Stimulated activated CD8-positive, alpha-beta memory T cell treated with anti-CD3 and anti-CD28 coated beads, Interleukin-15, amount 100 ng/mL, for 1 hour (primary cell): ENCODE data around the gene IRAG1.
A peak's percentile ranks its signal among the peaks of the same experiment; 100 is the strongest.

Experiments used
- DNase-seq: peaks from one replicate; pipeline ENCODE4 v3.0.0-alpha.2; 2020; ENCODE audit warnings: low read depth

Gene IRAG1, protein sequence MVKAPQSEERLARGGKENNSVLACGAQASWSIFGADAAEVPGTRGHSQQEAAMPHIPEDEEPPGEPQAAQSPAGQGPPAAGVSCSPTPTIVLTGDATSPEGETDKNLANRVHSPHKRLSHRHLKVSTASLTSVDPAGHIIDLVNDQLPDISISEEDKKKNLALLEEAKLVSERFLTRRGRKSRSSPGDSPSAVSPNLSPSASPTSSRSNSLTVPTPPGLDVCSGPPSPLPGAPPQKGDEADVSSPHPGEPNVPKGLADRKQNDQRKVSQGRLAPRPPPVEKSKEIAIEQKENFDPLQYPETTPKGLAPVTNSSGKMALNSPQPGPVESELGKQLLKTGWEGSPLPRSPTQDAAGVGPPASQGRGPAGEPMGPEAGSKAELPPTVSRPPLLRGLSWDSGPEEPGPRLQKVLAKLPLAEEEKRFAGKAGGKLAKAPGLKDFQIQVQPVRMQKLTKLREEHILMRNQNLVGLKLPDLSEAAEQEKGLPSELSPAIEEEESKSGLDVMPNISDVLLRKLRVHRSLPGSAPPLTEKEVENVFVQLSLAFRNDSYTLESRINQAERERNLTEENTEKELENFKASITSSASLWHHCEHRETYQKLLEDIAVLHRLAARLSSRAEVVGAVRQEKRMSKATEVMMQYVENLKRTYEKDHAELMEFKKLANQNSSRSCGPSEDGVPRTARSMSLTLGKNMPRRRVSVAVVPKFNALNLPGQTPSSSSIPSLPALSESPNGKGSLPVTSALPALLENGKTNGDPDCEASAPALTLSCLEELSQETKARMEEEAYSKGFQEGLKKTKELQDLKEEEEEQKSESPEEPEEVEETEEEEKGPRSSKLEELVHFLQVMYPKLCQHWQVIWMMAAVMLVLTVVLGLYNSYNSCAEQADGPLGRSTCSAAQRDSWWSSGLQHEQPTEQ

DNA sequence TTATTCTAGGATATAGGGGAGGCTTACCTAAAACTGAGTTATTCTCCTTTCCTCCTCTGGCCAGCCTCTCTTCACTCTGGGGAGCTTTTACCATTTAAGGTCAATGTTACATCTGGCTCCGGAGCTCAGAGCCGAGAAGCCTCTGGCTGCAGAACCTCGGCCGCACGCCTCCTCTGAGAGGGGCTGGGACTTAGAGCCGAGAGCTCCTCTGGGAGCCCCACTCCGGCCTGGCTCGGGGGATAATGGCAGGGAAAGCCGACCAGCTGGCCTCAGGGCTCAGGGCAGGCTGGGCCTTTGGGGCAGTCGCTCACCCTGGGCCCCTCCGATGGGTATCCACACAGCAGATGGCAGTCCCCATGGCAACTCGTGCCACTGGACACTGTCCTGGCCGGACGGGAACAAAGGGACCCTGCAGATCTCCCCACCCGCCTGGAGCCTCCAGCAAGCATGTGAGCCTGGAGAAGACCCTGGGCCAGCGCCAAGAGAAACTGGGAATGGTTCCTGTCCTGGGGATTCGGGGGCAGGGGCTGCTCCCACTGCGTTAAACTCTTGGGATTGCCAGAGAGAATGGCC is at the start of gene IRAG1:
Gene IRAG1, minus strand, starts transcription at position 247 of the 573 bp plus-strand sequence. Its CDS starts 153 bp downstream, at position 94.
- DNase-seq, result no peak

DNA sequence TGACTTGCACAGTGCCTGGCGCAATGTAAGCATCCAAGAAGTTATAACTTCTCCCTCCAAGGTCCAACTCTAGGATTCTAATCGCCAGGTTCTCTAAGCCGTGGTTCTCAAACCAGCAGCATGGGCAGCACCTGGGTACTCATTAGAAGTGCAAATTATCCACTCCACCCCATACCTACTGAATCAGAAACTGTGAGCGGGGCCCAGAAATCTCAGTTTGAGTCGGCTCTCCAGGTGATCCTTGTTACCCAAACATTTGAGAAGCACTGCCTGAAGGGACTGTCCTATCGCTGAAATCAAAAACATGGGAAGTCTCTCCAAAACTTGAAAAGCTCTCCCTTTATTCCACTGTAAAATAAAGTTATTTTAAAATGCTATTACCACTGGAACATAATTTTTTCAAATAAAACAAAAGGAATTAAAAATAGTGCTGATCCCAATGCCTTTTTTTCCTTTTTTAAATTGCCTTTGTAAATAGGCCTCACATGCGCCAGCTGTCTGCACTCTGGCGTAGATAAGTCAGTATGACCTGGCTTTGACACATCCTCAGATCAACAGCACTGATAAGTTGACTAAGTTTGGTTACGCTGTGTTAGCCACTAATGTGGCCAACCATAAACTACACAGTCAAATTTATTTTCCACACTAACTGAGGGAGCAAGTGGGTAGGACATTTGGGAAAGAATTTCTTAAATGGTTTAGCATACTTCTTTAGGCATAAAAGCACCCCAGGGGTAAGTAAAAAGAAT is 49.1 kb upstream of the IRAG1 start:
- DNase-seq, result no peak

DNA sequence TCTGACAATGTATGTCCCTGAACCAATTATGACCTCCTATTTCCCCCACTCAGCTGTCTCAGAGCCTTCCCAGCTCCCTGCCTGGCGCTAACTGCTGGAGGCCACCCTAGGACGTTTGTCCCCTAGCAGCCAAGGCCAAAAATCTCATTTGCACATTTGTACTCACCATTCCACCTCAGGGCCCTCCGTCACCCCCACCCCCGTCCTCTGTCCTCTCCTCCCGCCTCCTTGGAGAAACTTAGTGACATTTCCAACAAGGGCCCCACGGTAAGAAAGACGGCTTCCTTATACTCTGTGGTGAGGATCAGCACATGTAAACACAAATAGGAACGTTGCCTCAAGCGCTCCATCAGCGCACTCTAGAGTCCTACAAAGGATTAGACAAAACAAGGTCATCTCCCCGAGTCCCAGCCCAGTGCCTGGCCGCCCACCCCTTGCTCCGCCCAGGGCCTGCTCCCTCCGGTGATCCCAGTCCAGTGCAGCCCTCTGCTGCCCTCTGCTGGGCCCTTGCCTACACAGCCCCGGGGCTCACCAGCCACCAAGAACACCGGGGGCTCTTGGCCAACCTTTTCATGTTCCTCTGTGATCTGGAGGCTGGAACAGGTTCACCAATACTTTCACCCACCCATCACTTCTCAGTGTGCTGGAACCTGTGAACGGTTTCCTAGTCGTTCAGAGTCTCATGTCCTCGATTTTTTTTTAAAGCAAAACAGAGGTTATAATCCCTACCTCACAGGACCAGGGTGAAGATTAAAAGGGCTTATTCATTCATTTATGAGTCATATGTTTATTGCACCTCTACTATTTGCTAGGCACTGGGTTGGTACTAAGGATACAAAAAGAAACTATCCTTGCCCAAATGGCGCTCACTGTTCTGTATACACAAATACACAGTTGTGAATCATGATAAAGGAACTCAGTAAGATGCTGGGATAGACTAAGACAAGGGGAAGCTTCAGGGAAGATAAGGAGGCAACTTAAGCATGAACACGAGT is 42.2 kb upstream of the IRAG1 start:
- peak; percentile 79 for DNase-seq

DNA sequence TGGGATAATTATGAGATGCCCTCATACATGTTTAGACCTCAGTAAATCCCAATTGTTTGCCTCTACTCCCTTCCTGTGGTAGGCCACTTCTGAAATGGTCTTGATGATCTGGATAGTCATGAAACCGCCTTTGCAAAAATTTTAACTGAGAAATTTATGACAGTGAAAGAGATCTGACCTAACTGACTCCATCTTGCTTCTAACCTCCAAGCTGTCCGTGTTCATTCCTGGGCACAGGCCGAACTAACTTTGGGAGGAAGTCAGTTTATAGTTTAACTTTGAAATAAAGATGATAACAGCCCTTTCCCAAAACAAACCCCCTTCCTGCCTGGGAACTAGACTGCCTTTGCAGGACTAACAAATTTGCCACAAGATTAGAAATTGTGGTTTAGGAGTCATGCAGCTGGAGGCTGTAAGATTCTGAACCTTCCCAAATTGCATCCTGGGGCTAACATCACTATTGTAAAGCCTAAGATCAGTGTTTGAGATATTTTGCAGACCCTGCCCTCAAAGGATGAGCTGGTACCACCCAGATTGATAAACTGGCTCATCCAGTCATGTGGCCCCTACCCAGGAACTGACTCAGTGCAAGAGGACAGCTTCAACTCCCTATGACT is 37.6 kb upstream of the IRAG1 start:
- no peak for DNase-seq

DNA sequence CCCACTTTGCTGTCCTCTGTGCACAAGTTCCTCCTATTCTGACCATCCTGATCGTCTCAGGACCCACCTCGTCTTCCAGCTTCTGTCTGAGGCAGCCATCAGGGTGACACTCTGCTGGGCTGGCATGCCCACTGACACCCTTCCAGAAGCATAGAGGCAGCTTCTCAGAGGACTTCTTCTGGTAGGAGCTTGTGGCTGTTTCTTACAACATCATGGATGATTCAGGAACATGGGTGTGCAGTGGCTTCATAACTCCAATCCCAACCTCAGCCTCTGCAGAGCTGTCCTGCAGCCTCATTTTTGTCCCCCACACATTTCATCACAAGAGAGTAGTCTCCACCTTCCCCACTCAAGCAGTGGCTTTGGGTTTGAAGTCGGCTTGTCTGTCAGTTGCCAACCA is 36.6 kb upstream of the IRAG1 start:
- DNase-seq, result no peak

DNA sequence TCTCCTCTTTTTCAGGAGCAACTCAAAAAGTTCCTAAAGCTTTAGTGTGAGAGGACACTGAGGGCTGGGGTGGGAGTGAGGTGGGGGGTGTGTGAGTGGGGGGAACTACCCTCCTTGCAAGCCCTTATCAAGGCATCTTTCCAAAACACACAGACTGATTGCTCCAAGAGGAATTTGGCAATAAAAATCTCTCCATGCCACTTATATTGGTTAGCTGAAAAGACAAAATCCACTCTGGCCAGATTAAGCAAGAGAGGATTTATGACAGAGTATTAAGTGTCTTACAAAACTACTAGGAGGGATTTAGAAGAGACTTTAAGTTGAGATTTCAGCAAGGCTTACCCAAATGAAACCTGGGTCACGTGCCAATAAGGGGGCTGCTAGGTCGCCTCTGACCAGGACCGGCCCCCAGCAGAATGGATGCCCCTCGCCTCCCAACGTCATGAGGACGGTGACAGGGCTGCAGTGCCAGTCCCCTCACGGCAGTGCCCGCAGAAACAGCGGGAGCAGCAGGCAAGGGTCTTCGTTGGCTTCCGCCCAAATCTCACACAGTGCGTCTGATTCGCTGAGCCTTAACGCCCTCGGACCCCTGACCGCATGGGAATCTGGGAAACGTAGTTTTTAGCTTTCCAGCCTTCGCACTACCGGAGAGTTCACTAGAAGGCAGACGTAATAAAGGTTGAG is 35.4 kb upstream of the IRAG1 start:
- no peak for DNase-seq

DNA sequence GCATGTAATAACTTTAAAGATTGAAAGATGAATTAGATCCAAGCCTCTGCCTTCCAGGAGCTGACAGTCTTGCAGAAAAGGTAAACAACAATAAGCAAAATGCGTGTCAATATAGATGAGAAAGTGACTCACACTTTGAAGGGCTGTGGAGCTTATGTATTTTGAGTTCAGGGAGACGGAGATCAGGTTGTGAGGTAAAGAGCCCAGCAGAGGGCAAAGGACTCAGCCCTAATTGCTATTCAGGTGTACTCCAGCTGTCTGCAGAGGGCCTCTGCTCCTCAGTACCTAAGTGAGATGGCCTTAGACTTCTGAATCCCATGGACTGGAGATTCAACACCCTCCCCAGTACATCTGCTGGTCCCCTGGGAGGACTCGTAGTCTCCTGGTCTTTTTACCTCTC is 34.6 kb upstream of the IRAG1 start:
- DNase-seq, result no peak

DNA sequence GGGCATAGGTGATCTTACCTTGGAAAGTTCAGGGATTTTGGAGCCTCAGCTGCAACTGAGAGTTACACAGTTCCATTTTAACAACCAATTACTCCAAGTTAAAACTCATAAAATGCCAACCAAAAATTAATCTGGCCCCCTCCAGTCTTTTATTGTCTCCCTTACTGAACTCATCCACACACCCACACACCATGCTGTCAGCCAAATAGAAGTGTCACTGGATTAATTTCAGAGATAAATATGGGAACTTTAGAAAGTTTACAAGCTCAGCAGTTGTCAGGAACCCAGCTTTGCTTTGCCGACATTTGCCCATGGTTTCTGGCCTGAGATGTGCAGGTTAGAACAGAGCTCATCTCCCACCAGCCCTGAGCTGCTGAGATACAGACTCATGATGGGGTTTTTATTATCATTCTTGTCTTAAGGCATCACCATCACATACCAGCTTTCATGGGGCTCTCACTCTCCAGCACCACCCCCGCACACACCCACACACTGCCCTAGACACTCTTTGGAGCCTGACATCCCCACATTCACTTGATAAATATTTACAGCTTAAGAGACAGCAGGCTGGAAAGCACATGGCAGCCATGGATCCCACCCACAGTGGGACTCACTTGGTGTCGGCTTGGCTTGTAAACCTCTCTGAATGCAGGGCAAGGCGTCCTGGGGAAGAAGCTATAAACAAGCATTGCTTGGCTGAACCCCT is 33.7 kb upstream of the IRAG1 start:
- DNase-seq, result no peak

DNA sequence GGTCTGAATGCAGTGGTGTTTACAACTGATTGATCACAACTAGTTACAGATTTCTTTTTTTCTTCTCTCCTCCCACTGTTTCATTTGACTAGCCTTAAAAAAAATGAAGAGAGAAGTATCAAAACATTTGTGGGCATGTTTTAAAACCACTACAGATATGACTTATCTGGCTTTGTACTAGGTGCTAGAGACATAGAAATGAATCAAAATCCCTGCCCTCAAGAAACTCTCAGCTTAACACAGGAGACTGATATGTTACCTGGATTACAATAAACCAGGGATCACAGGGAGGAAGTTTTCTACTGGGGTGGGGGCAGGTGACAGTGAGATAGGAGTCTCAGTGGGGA is 32.3 kb upstream of the IRAG1 start:
- no peak for DNase-seq

DNA sequence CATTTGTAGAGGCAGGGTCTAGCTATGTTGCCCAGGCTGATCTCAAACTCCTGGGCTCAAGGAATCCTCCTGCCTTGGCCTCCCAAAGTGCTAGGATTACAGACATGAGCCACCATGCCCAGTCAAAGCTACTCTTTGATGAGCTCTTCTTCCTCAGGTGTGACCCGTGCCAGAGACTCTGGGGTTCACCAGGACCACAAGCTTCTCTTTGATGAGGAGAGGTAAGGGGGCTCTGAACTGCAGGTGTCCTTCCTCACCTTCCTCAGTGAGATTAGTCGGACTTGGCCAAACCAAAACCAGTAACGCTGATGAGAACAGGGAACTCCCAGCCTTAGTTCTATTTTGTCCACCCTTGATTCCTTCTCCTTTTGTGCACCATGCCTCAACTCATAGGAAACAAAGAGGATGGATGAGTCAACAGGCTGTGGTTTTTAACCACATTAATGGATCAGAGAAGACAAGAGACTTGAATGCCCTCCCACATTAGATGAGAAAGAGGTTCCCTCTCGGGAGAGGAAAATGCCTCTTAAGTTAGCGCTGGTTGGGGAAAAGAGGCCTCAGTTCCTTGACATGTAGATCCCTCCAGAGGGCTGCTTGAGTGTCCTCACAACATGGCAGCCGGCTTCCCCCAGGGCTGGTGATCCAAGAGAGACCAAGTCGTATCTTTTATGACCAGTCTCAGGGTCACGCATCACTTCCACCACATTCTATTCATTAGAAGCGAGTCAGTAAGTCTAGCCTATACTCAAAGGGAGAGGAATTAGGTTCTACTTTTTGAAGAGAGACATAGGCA is 31.8 kb upstream of the IRAG1 start:
- DNase-seq, result no peak

DNA sequence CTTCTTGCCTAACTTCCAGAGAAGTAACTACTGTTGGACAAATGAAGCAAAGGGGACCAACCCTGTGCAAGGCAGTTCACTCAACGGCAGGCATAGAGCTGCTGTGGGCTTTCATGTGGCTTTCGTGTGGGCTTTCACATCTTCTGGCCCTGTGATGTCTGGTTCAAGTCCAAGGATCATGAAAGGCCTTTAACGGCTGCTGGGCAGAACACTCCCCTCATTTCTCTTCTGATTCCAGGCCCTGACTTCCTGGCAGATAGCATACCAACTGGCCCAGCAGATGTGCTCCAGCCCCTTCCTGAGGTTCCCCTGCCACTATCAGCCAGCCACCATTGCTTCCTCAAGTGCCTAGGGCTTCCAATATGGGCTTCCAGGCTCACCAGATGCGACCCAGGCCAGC is 28.8 kb upstream of the IRAG1 start:
- DNase-seq, result no peak

DNA sequence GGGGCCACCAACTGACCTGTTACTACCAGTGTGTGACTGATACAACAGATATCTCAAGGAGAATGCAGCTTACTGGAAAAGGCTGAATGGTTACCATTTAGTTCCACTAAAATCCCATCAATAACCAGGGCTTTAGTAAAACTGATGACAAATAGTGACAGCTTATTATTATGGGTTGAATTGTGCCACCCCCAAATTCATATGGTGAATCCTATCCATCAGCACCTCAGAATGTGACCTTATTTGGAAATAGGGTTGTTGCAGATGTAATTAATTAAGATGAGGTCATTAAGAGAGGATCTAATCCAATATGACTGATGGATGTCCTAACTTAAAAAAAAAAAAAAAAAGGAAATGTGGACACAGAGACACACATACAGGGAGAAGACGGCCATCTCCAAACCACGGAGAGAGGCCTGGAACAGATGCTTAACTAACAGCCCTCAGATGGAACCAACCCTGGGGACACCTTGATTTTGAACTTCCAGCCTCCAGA is 27.4 kb upstream of the IRAG1 start:
- DNase-seq, result no peak

DNA sequence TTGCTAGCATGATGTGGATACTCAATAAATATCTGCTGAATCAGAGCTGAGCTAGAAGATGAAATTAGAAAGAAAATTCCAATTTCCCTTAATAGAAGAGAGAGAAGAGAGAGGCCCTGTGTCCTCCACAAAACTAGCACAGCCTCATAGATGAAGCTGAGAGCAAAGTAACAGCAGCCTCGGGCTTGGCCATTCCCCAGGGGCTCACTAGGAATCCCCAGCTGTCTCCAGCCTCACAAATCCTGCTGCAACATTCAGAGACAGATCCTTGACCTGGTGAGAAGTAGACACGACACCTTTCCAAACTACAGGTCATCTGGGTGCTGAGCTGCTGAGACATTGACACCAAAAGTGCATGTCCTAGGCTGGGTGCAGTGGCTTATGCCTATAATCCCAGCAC is 26.1 kb upstream of the IRAG1 start:
- DNase-seq, result no peak

DNA sequence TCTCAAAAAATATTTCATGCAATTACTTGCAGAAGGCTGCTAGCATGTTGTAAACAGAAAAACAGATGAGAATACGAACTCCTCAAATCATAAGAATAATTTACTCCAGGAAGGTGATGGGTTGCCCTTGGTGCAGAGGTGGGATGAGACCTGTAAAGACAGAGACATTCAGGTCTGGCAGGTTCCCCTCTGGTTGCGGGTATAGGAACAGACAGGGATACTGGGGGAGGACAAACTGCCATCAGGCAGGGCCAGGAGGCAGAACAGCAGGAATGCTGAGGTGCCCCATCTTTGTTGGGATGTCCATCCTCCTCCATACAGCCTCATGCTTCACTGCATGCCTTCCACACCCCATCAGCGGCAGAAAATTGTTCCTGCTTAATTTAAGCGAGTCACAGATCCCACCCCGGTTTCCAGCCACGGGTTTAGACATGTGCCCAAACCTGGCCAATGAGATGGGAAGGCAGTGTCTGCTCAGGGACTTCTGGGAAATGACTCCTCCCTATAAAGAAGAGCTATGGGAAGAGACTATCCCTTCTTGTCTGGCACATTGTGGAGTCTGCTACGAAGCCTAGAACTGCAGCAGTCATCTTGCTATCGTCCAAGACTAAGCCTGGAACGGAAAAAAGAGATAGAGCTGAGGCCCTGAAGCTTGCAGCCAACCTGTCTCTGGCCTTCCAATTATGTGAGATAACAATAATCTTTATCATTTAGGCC is 23.1 kb upstream of the IRAG1 start:
- DNase-seq, result no peak

DNA sequence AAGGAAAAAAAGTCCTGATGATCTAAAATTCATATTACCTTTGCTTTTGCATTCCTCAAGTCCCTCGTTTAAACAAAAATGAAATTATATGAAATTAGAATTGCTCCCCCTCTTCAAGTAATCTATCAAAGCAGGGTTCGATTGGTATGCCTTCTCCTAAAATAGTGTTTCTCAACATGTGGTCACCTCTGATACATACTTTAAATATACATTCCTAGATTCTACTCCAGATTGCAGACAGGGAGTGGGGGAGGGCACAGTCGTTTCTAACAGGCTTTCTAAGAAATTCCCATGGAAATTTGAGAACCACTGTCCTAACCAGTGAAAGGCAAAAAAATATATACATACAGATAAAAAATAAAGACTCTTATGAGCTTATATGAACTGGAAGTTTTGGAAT is 22.6 kb upstream of the IRAG1 start:
- no peak for DNase-seq

DNA sequence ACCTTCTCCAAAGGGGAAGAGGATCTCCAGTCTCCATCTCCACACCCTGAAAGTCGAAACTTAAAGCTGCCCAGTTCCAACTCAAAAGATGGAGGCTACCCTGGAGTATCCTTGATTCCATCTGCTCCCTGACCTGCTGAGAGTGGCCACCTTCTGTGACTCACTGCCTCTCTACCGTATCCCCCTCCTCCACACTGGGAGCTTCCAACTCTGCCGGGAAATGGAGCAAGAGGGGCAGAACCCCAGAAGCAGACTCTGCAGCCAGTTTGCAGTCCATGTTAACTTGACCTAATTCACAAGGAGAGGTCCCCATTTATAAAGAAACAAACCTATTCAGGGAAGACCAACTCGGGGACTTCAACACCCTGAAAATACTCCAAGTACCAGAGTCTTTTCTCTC is 22.0 kb upstream of the IRAG1 start:
- DNase-seq, result no peak

DNA sequence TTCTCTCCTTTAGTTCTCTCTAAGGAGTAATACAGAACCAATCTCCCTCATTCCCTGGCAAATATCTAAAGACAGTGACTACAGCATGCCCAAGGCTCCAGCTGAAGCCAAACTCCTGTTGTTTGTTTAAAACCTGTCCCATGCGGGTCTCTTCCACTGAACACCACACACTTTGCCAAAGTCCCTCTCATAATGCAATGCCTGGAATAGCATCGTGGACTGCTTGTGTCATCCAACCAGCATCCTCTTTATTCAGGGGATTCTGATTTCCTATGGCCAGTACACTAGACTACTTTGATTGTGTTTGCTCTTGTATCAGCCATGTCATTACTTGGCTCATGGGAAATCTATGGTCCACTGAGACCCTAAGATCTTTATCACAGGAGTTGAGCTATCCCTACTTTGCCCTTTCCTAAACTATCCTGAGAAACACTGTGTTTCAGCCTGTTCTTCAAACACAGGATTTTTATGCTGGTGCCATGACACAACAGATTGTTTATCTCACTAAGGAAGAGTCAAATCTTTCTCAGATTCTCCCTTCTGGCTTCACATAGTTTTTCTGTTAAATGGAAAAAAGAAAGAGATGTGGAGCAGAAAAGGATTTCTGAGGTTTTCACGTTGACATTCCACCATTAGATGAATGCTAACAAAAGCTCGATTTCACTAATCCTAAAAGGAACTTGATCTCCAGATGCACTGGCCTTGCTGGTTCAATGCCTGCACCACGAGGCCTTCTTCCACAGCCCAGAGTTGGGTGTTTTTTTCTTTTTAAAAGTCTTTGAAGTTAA is 15.9 kb upstream of the IRAG1 start:
- DNase-seq, result no peak
